Esophagus muscularis mucosa (tissue), 4 donors: ENCODE measurements around the gene KIF26B. TPM values are rescaled to one million over a fixed set of nuclear protein-coding genes. Genes with fewer than 3 reads are reported as not detected.

ENCODE experiments used
- DNase-seq: peaks from one replicate; pipeline ENCODE4 v3.0.0-alpha.2; 2017; ENCODE audit errors: extremely low spot score
- H3K27ac ChIP-seq, 4 donors: fragments of 200-600 bp; sonication (generic); replicated peaks in 1 of 4; 1 replicate in 3 of 4; 2 replicates in 1 of 4; pipeline ENCODE4 v1.5.1; 2016 to 2019; ENCODE audit warnings: mild to moderate bottlenecking in 1 of 4
- H3K27me3 ChIP-seq, 4 donors: fragments of 200-600 bp; sonication (generic); one replicate each; pipeline versions ENCODE4 v1.5.1 to v1.6.0; 2016 to 2019
- H3K36me3 ChIP-seq, 4 donors: fragments of 200-600 bp; sonication (generic); one replicate each; pipeline ENCODE4 v1.5.1; 2016 to 2019
- H3K4me1 ChIP-seq, 4 donors: fragments of 200-600 bp; sonication (generic); one replicate each; pipeline ENCODE4 v1.5.1; 2016 to 2019
- H3K4me3 ChIP-seq, 4 donors: fragments of 200-600 bp; sonication (generic); 1 replicate in 2 of 4; 2 replicates in 2 of 4; pipeline ENCODE4 v1.5.1; 2016 to 2019; ENCODE audit warnings: mild to moderate bottlenecking in 4 of 4, moderate library complexity in 1 of 4
- H3K9me3 ChIP-seq, 4 donors: fragments of 200-600 bp; sonication (generic); 1 replicate in 3 of 4; 2 replicates in 1 of 4; pipeline ENCODE4 v1.5.1; 2016 to 2019
- EP300 ChIP-seq: sonication (generic); formaldehyde crosslinking; IDR thresholded peaks from one replicate; pipeline ENCODE4 v1.6.1; 2017; ENCODE audit warnings: antibody characterized with exemption
- POLR2A ChIP-seq: fragments of 450-650 bp; IDR thresholded peaks from one replicate; pipeline ENCODE4 v1.6.1; 2017; ENCODE audit warnings: antibody characterized with exemption, moderate library complexity, mild to moderate bottlenecking, low read depth
- POLR2AphosphoS5 ChIP-seq, 2 donors: sonication (generic); formaldehyde crosslinking; IDR thresholded peaks; one replicate each; pipeline ENCODE4 v1.6.1; 2017; ENCODE audit warnings: antibody characterized with exemption in 2 of 2
- WGBS: methylation state at CpG from one replicate; pipeline ENCODE4 v1.1.5; 2018; 5-methylcytosine and 5-hydroxymethylcytosine counted together
- intact Hi-C: fragments of 100-400 bp; cut with DNase I; formaldehyde crosslinking; loops from one replicate; pipeline ENCODE4 v1.15.1; 2023
- total RNA-seq, 4 donors: library from RNA; depleted of rRNA; stranded (reverse); fragments of >200 nt; gene quantifications; one replicate each; pipeline versions ENCODE4 v1.1.0 to v1.2.1, GENCODE V29; 2016
- TF ChIP-seq, protein P1 (sequence below), 3 experiments: fragments of 200-600 bp in 2 of 3; fragments of 450-650 bp in 1 of 3; sonication (generic) in 2 of 3; IDR thresholded peaks; one replicate each; pipeline ENCODE4 v1.5.1; 2017 to 2019; ENCODE audit warnings: antibody characterized with exemption in 3 of 3, mild to moderate bottlenecking in 2 of 3, moderate library complexity in 1 of 3

The KIF26B gene
- total RNA-seq, 4 donors from 2014 or later: 0.13 to 3.7 (median 1.3) TPM

DNA sequence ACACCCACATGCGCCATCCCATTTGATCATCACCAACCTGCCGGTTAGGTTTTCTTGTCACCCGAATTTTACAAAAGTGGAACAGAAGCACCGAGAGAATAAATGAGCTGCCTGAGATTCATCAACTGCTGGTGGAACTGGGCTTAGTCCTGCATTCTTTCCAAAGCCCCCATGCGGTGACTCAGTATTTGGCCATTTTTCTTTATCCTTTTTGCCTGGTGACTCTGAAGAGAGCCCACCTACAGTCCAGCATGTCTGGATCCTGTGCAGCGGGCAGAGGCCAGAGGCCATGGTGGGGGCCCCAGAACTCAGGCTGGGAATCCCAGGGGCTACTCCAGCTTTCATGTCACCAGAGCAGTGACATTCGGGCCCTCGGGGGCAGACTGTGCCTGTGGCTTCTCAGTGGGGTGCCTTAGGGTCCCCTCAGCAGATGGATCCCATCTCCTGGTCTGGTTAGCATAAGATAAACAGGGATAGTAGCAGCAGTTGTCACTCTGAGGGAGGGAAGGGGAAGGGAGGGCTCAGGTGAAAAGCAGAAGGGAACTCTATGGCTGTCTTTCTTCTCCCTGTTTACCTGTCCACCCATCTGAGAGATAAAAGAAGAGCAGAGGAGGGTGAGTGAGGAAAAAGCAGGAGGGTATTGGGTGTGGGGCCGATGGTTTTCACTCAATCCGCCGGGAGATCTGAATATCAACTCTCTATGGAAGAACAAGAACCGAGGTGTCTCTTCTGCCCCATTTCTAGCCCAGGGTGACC is 63.2 kb downstream of the KIF26B start:
- WGBS: 97% methylated on average over 12 of the region's 12 CpGs
- no peaks in the 10 kb centered on the region for H3K9me3 ChIP-seq
- DNase-seq: no peak
- no peaks in the 10 kb centered on the region for H3K27me3 ChIP-seq
- intact Hi-C loops: no loop called here
- no peak overlapping the region for H3K27ac ChIP-seq
- no peak overlapping the region for H3K4me3 ChIP-seq
- TF ChIP-seq, protein P1, sequence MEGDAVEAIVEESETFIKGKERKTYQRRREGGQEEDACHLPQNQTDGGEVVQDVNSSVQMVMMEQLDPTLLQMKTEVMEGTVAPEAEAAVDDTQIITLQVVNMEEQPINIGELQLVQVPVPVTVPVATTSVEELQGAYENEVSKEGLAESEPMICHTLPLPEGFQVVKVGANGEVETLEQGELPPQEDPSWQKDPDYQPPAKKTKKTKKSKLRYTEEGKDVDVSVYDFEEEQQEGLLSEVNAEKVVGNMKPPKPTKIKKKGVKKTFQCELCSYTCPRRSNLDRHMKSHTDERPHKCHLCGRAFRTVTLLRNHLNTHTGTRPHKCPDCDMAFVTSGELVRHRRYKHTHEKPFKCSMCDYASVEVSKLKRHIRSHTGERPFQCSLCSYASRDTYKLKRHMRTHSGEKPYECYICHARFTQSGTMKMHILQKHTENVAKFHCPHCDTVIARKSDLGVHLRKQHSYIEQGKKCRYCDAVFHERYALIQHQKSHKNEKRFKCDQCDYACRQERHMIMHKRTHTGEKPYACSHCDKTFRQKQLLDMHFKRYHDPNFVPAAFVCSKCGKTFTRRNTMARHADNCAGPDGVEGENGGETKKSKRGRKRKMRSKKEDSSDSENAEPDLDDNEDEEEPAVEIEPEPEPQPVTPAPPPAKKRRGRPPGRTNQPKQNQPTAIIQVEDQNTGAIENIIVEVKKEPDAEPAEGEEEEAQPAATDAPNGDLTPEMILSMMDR (IDR thresholded peaks at IDR 0.05): no peak
- TF ChIP-seq POLR2AphosphoS5 (IDR thresholded peaks at IDR 0.05): no peak
- TF ChIP-seq EP300: no peak
- TF ChIP-seq POLR2A: no peak
- no peaks in the 10 kb centered on the region for H3K36me3 ChIP-seq
- H3K4me1 ChIP-seq: no peaks in the 10 kb centered on the region

DNA sequence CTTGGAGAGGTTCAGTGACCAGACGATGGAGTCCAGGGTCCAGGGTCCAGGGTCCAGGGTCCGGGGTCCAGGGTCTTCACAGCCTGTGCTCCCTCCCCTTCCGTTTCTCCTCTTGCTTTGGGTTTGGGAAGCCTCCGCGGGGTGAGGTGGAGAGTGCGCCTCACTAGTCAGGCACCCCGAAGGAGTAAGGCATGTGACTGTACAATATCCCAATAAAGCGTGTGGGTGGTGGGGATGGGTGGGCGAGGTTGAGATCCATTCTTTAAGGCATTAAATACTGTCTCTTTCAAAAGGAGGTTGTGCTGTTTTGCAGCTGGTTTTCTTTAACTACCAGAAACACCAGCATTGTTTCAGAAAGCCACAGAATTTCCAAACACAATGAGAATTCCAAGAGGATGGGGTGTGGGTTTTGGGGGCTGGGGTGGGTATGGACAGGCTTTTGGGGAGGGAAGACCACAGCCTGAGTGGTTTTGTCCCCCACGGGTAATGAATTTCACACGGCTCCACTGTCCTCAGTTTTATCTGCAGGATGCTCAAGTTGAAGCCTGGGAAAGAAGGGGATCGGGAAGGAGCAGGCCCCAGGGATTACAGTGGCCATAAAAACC is 65.7 kb downstream of the KIF26B start:
- Histone ChIP-seq H3K4me3 (no peak overlapping the region), H3K36me3 (no peaks in the 10 kb centered on the region), H3K27ac (no peak overlapping the region), H3K27me3 (peaks cover 0 to 3% (median 0%) of the 10 kb centered on the region in 4 donors), H3K4me1 (no peaks in the 10 kb centered on the region), H3K9me3 (no peaks in the 10 kb centered on the region)
- intact Hi-C loops: no loop called here
- TF ChIP-seq, protein P1 (IDR thresholded peaks at IDR 0.05): no peak
- TF ChIP-seq POLR2AphosphoS5 (IDR thresholded peaks at IDR 0.05) (no peak), EP300 (no peak), POLR2A (no peak)
- DNase-seq: no peak
- 85% methylated on average over 11 of the region's 12 CpGs for WGBS

DNA sequence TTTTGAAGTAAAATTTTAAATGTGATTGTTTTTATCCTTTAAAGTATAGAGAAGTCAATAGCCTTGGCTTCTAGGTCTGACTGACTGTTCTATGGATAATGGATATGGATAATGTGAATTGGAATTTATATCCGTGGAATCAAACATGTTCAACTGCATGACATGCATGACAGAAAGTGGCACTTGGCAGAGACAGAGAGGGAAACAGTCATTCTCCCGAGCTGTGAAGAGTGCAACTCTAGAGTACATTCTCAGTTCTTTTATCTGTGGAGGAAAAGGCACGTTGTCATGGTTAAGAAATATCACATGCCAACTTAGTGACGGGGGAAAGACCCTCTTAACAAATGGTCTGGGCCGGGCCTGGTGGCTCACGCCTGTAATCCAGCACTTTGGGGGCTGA is 67.0 kb downstream of the KIF26B start:
- WGBS: 95% methylated on average over 6 of the region's 6 CpGs
- Histone ChIP-seq H3K27ac (no peak overlapping the region), H3K4me1 (no peaks in the 10 kb centered on the region), H3K27me3 (peaks cover 0 to 3% (median 0%) of the 10 kb centered on the region in 4 donors), H3K4me3 (no peak overlapping the region), H3K36me3 (no peaks in the 10 kb centered on the region), H3K9me3 (no peaks in the 10 kb centered on the region)
- no peak for DNase-seq
- TF ChIP-seq POLR2A: no peak
- TF ChIP-seq, protein P1 (IDR thresholded peaks at IDR 0.05): no peak
- TF ChIP-seq EP300: no peak
- TF ChIP-seq POLR2AphosphoS5 (IDR thresholded peaks at IDR 0.05): no peak
- intact Hi-C loops: no loop called here

DNA sequence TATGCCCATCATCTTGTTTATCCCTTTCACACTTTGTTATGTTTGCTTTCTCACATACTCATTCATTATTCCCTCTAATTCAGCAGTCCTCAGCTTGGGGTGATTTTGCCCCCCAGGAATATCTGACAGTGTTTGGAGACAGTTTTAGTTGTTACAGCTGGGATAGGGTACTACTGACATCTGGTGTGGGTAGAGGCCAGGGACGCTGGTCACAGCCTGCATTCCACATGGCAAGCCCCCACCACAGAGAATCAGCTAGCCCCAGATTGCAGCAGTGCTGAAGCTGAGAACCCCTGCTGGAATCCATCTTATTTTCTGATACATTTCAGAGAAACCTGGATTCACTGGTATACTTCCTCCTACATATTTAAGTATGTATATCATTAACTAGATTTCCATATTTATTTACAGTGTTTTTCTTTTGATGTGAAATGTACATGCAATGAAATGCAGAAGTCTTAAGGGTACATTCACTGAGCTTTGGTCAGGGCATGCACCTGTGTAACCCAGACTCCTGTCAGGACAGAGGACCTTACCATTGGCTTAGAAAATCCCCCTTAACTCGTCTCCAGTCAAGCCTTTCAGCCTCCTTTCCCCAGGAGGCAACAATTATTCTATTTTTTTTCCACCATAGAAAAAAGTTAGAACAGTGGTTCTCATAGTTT is 68.3 kb downstream of the KIF26B start:
- H3K36me3 ChIP-seq: no peaks in the 10 kb centered on the region
- TF ChIP-seq POLR2A (no peak), POLR2AphosphoS5 (IDR thresholded peaks at IDR 0.05) (no peak), EP300 (no peak)
- TF ChIP-seq, protein P1 (IDR thresholded peaks at IDR 0.05): no peak
- H3K4me3 ChIP-seq: no peak overlapping the region
- H3K4me1 ChIP-seq: no peaks in the 10 kb centered on the region
- 82% methylated on average over 2 of the region's 2 CpGs for WGBS
- no peak overlapping the region for H3K27ac ChIP-seq
- H3K9me3 ChIP-seq: no peaks in the 10 kb centered on the region
- intact Hi-C loops: no loop called here
- peaks cover 0 to 3% (median 0%) of the 10 kb centered on the region in 4 donors for H3K27me3 ChIP-seq
- DNase-seq: no peak
